GM12801 (cell line): ENCODE data around the gene NMT1.

Source experiments
- TF ChIP-seq, protein P1 (sequence below): IDR thresholded peaks from one replicate; pipeline ENCODE4 v1.5.1; 2011; ENCODE audit warnings: control low read depth; ENCODE audit not compliant: insufficient read length; ENCODE audit errors: extremely low read depth

NMT1 gene

DNA sequence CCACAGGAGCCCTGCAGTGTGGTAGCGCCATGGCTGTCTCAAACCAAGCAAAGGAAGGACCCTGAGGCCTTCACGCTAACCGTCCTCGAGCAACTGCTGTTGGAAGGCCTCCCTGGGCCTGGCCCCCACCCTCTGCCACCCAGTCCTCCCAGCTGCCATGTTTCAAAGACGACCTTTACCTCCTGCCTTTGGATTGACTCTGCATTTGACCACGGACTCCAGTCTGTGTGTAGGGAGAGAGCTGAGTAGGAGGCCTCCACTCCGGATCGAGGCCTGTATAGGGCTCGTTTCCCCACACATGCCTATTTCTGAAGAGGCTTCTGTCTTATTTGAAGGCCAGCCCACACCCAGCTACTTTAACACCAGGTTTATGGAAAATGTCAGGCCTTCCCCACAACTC is 46.9 kb downstream of the NMT1 start:
- TF ChIP-seq, protein P1, sequence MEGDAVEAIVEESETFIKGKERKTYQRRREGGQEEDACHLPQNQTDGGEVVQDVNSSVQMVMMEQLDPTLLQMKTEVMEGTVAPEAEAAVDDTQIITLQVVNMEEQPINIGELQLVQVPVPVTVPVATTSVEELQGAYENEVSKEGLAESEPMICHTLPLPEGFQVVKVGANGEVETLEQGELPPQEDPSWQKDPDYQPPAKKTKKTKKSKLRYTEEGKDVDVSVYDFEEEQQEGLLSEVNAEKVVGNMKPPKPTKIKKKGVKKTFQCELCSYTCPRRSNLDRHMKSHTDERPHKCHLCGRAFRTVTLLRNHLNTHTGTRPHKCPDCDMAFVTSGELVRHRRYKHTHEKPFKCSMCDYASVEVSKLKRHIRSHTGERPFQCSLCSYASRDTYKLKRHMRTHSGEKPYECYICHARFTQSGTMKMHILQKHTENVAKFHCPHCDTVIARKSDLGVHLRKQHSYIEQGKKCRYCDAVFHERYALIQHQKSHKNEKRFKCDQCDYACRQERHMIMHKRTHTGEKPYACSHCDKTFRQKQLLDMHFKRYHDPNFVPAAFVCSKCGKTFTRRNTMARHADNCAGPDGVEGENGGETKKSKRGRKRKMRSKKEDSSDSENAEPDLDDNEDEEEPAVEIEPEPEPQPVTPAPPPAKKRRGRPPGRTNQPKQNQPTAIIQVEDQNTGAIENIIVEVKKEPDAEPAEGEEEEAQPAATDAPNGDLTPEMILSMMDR, result no peak

DNA sequence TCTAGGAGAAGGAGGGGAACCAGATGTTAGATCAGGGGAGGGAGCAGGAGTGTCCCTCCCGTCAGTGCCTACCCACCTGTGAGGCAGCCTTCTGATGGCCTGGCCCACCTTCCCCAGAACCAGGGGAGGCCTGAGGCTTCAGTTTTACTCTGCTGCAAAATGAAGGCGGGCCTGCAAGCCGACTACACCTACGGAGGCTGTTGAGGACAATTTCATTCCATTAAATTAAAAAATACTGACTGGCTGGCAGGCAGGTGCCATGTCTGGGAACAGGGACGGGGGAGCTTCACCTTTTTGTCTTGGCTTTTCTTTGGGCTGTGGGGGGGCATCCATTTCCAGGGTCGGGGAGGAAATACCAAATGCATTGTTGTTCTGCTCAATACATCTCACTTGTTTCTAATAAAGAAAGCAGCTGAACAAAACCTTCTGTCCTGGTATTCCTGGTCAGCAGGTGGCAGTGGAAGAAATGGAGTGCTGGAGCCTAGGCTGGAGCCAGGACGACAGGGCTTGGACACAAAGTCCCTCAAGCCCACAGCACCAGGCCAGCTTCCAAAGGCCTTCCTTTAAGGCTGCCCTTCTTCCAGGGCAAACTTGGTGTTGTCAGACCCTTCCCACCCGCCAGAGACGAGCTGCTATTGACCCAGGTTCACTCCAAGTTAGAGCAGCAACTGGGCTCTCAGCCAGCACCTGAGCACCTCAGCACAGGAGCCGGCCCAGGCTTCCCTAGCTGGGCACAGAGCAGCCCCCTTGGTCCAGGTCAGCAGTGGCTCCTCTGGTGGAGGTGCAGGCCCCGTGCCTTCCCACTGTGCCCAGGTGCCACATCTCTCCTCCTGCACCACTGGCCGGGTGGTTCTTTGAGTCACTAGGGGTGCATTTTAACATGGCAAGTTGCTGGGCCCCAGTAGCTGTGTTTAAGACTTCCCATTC is 47.7 kb downstream of the NMT1 start:
- TF ChIP-seq, protein P1, result no peak

GRCh38 chr17:45110676-45111611 is 49.8 kb downstream of the NMT1 start:
- TF ChIP-seq, protein P1, result no peak

GRCh38 chr17:45111850-45112249 is 50.7 kb downstream of the NMT1 start:
- TF ChIP-seq, protein P1, result no peak

GRCh38 chr17:45112559-45113423 is 51.7 kb downstream of the NMT1 start:
- TF ChIP-seq, protein P1, result no peak

DNA sequence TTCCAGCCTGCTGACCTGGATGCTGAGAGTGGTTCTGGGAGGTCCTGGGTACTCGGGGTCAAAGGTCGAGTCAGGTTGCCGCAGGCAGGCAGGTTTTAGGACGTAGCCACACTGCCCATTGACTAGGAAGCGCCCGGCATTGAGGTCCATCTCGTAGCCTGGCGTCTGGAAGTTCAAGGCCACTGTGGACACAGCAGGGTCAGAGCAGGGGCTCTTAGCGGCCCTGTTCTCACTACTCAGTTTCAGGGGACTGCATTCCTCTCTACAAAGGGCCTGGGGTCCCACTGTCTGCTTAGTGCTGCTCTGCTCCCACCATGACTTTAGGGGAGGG is 52.3 kb downstream of the NMT1 start:
- TF ChIP-seq, protein P1, result no peak
